HG03342 (cell line): ENCODE results near the gene RBM38.

ENCODE experiments used
- ATAC-seq: cut with Tn5 transposase; IDR thresholded peaks from one replicate; pipeline ENCODE4 v1.9.1; 2021; ENCODE audit warnings: mild to moderate bottlenecking, moderate library complexity; ENCODE audit not compliant: unreplicated experiment

The RBM38 gene

DNA sequence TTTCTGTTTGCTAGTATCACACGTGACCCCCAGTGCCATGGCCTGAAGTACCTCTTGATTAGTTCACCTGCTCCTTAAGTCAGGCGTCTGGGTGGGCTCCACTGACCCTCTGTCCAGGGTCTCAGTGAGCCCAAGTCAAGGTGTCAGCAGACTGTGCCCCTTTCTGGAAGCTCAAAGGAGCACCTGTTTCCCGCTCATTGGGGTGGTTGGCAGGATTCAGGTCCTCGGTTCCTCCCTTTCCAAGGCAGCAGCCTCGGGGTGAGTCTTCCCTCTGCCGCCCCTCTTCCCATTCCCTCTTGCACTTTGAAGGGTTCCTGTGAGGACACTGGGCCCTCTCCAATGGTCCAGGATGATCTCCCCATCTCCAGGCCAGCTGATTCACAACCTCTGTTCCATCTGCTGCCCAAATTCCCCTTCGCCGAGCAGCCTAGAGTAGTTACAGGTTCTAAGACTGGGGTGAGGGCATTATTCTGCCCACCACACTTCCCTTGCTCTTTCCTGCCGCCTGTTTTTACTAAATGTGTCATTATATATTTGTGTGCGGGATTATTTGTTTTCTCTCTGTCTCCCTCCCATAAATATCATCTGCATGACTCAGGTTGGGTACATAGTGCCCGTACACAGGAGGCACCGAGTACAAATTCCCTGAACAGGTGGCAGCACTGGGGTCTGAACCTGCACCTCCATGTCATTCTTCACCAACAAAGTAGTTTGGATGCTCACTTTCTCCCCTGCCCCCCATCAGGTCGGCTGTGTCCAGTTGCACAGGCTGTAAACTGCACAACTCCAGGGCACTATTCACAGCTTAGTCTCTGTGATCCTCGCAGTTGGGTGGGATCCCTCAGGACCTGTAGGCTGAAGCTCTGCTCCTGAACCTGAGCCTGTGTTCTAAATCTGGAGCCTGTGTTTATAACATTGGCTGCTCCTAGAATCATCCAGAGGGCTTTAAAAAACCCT is 58.5 kb downstream of the RBM38 start:
- ATAC-seq: no peak

DNA sequence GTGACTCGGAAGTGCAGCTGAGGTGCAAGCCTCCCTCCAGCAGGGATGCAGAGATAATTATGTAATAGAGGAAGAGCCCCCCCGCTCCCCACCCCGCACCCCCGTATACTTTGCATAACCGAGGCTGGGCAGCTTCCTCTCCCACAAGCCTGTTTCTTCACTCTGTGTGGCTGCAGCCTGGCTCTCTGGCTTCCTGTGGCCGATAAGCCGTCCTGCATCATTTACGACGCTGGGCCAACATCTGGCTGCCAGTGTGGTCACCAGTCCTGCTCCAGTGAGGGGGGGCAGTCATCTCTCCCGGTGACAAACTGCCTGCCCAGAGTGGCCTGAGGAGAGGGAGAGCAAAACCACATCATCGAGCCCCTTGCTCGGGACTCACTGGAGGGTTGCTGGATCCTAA is 59.2 kb downstream of the RBM38 start:
- peak; percentile 84 for ATAC-seq

DNA sequence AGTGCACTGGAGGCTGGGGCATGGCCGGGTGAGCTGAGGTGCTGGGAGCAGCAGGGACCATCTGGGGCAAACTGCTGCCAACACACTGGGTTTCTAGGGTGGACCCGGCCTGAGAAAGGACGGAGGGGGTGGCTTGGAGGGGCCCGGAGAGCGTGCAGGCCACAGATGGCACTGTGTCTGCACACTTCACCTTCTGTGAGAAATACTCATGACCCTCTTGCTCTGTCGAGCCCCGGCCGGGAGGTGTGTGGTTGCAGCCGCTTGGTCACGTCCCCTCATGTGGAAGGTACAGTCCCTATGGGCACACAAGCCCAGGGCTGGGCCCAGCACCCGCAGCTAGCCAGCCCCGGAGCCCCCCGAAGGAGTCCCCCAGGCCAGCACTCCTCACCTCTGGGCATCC is 59.7 kb downstream of the RBM38 start:
- ATAC-seq: no peak

DNA sequence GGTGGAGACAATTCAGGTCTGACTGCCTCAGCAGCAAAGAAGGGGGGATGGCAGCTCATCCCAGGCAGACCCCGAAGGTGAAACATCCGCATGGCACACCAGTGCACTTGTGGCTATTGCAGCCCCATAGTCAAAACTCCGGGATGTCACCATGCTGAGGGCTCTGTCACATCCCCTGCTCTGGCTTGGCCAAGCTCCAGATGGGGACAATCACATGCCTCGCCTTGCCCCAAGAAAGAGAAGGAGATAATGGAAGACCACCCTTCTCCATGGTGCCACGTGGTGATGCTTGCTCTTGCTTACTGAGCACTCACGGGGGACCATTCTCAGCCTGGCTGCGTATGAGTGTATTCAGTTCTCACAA is 60.2 kb downstream of the RBM38 start:
- no peak for ATAC-seq

DNA sequence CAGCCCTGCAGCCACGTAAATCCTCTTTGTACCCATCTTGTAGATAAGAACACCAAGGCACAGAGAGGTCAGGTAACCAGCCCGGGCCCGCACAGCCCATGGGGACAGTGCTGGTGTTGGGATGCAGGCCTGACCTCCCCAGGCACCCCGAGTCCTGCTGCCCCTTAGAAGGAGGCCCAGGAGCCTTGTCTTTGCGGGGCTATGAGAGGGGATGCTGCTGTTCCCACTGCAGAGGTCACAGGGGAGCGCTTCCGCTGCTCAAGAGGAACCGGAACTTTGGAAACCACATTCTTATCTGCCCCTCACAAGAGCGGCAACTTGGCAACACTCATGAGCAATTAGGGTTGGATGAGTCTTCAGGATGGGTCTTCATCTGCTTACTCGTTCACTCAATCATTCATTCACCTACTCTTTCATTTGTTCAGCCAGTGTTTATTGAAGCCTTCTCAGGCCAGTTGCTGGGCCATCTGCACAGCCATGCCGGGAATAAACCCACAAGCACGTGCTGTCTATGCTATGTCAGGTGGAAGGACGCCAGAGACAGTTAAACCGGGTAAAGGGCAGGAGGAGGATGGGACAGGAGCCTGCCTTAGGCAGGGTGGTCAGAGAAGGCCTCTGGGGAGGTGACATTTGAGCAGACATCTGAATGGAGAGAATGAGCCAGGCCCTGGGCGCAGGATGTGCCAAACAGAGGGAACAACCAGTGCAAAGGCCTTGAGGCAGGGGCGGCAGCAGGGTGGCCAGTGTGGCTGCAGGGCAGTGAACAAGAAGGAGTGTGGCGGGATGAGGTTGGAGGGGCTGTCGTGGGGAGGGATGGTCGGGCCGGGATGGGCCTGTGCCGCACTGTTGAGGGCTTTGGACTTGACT is 60.8 kb downstream of the RBM38 start:
- no peak for ATAC-seq

DNA sequence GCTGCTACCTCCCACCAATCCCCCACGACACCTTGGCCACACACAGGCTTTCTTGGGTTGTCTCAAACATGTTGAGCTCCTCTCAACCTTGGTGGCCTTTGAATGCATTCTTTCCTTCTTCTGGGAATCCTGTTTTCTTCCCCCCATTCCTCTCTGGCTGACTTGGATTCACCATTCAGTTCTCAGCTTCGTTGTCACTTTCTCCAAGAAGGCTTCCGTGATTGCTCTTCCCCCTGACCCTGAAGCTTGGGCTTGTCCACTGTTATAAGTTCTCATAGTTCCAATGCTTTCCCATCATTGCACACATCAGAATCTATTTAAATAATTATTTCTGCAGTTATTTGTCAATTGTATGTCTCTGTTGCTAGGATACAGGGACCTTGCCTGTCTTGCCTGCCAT is 64.2 kb downstream of the RBM38 start:
- ATAC-seq: no peak

DNA sequence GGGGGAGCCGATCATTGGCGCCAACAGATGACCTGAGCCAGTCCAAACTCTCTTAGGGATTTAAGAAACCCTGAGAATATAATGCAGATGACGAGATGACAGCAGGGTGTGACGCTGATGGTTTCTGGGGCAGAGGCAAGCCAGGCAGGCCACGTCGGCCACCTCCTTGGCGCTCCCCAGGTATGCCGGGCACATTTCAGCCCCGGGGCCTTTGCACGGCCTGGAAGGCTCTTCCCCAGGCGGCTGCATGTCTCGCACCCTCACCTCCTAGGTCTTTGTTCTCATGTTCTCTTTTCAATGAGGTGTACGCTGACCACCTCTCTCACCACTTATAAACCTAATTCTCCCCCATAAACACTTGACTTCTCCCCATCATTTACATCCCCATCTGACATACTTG is 64.9 kb downstream of the RBM38 start:
- ATAC-seq: no peak

DNA sequence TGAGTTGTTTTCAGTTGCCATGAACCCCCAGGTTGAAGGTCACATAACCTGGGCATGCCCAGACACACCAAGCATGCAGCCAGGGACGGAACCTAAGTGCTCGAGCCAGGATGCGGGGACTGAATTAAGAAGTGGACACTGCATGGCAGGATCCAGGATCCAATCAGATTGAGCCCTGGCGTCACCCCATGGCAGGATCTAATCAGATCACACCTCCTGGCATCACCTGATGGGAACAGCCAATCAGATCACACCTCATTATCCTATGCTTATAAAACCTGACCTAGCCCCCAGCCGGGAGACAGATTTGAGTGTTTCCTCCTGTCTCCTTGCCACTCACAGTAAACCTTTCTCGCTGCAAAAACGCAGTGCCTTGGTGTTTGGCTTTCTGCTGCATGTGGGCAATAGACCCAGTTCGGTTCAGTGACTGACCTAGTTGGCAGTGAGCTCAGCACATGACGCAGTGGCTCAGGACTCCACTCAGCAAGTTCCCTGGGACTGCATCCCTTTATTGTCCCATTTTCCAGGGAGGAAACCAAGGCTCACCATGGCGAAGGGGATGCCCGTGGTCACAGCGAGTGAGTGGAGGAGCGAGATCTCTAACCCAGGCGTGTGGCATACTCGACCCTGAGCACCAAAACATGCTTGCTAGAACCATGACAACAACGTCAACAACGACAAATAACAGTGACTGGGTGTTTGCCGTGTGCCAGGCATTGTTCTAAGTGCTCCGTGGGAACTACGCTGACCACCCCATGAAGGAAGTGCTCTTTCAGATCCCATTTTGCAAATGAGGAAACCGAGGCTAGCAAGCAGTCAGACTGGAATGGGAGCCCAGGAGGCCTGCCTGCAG is 66.3 kb downstream of the RBM38 start:
- ATAC-seq: no peak

DNA sequence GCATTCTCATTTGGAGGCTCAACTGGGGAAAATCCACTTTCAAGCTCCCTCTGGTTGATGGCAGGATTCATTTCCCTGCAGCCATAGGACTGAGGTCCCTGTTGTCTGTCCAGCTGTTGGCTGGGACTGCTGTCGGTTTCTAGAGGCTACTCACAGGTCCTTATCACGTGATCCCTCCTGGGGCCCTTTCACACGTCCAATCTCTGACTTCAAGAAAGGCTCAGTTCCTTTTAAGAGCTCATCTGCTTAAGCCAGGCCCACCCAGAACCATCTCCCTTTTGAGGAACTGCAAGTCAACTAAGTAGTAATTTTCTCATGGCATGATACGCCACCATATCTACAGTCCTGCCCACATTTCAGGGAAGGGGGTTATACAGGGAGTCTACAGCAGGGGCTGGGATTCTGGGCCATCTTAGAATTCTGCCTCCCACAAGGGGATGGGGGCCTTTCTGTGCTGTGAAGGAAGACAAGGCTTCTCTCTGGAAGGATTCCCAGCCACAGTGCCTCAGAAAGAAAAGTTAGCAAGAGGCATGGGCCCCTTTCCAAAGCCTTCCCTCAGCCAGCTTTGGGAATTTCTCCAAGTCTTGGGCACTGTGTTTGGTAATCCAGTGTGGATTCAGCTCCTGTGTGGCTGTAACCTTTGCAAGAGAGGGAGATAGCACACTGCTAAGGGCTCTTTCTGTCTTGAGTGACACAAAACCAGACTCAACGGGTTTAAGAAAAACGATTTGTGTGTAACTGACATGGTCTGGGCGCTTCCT is 67.4 kb downstream of the RBM38 start:
- ATAC-seq: no peak
